ENCODE measurements around the gene PRKAG2.

The PRKAG2 gene

GRCh38 chr7:151838072-151838471 lies 38.8 kb downstream of the PRKAG2 start:
- TF ChIP-seq EGR1 (IDR thresholded peaks at IDR 0.05) (no peak), USF1 (IDR thresholded peaks at IDR 0.05) (no peak), EP300 (IDR thresholded peaks at IDR 0.05; ENCODE audit: borderline replicate concordance) (no peak)

- TF ChIP-seq TCF12 (IDR thresholded peaks at IDR 0.05; ENCODE audit: low read depth) = no peak
- TF ChIP-seq TAF1 (IDR thresholded peaks at IDR 0.05; ENCODE audit: low read depth) = no peak
- no peak for TF ChIP-seq EGR1 (IDR thresholded peaks at IDR 0.05)
- no peak for TF ChIP-seq FOXM1 (IDR thresholded peaks at IDR 0.05; ENCODE audit: borderline replicate concordance, low read depth)
- no peak for TF ChIP-seq MAX (IDR thresholded peaks at IDR 0.05)
- TF ChIP-seq USF1 (IDR thresholded peaks at IDR 0.05) = no peak
- no peak for TF ChIP-seq EP300 (IDR thresholded peaks at IDR 0.05; ENCODE audit: borderline replicate concordance)
- no peak for TF ChIP-seq ZBTB7A (IDR thresholded peaks at IDR 0.05; ENCODE audit: low read depth)
Observed at GRCh38 chr7:151837285-151838042, 39.5 kb downstream of the PRKAG2 start.

GRCh38 chr7:151836927-151837205 lies 40.0 kb downstream of the PRKAG2 start:
- no peak for TF ChIP-seq NFIC (IDR thresholded peaks at IDR 0.05)
- no peak for TF ChIP-seq TEAD4 (IDR thresholded peaks at IDR 0.05)
- no peak for TF ChIP-seq USF1 (IDR thresholded peaks at IDR 0.05)
- TF ChIP-seq CEBPB (IDR thresholded peaks at IDR 0.05) = no peak
- no peak for TF ChIP-seq RAD21 (IDR thresholded peaks at IDR 0.05; ENCODE audit: low read depth)

GRCh38 chr7:151836191-151836926 lies 40.6 kb downstream of the PRKAG2 start:
- no peak for TF ChIP-seq MAX (IDR thresholded peaks at IDR 0.05)
- no peak for TF ChIP-seq REST (IDR thresholded peaks at IDR 0.05; ENCODE audit: low read depth)
- TF ChIP-seq TCF12 (IDR thresholded peaks at IDR 0.05; ENCODE audit: low read depth) = no peak
- no peak for TF ChIP-seq FOXM1 (IDR thresholded peaks at IDR 0.05; ENCODE audit: borderline replicate concordance, low read depth)
- TF ChIP-seq YY1 (IDR thresholded peaks at IDR 0.05; ENCODE audit: low read depth) = no peak
- no peak for TF ChIP-seq EGR1 (IDR thresholded peaks at IDR 0.05)
- no peak for TF ChIP-seq CEBPB (IDR thresholded peaks at IDR 0.05)
- no peak for TF ChIP-seq TEAD4 (IDR thresholded peaks at IDR 0.05)
- TF ChIP-seq TAF1 (IDR thresholded peaks at IDR 0.05; ENCODE audit: low read depth) = no peak
- TF ChIP-seq NFIC (IDR thresholded peaks at IDR 0.05) = no peak
- no peak for TF ChIP-seq USF1 (IDR thresholded peaks at IDR 0.05)
- no peak for TF ChIP-seq EP300 (IDR thresholded peaks at IDR 0.05; ENCODE audit: borderline replicate concordance)
- no peak for TF ChIP-seq RAD21 (IDR thresholded peaks at IDR 0.05; ENCODE audit: low read depth)
- no peak for TF ChIP-seq CREB1 (IDR thresholded peaks at IDR 0.05; ENCODE audit: low read depth)
- no peak for TF ChIP-seq ZBTB7A (IDR thresholded peaks at IDR 0.05; ENCODE audit: low read depth)

- TF ChIP-seq YY1 (IDR thresholded peaks at IDR 0.05; ENCODE audit: low read depth) = no peak
- TF ChIP-seq REST (IDR thresholded peaks at IDR 0.05; ENCODE audit: low read depth) = no peak
- no peak for TF ChIP-seq CEBPB (IDR thresholded peaks at IDR 0.05)
- TF ChIP-seq TEAD4 (IDR thresholded peaks at IDR 0.05) = no peak
Observed at GRCh38 chr7:151835636-151836035, 41.3 kb downstream of the PRKAG2 start.
